Activated naive CD8-positive, alpha-beta T cell treated with anti-CD3 and anti-CD28 coated beads, Interleukin-2, amount 50 U/mL, for 16 hours (primary cell): ENCODE measurements around the gene PDGFA.

Experiments
- DNase-seq: peaks from one replicate; pipeline ENCODE4 v3.0.0-alpha.2; 2020; ENCODE audit warnings: low read depth, low spot score

The PDGFA gene

DNA sequence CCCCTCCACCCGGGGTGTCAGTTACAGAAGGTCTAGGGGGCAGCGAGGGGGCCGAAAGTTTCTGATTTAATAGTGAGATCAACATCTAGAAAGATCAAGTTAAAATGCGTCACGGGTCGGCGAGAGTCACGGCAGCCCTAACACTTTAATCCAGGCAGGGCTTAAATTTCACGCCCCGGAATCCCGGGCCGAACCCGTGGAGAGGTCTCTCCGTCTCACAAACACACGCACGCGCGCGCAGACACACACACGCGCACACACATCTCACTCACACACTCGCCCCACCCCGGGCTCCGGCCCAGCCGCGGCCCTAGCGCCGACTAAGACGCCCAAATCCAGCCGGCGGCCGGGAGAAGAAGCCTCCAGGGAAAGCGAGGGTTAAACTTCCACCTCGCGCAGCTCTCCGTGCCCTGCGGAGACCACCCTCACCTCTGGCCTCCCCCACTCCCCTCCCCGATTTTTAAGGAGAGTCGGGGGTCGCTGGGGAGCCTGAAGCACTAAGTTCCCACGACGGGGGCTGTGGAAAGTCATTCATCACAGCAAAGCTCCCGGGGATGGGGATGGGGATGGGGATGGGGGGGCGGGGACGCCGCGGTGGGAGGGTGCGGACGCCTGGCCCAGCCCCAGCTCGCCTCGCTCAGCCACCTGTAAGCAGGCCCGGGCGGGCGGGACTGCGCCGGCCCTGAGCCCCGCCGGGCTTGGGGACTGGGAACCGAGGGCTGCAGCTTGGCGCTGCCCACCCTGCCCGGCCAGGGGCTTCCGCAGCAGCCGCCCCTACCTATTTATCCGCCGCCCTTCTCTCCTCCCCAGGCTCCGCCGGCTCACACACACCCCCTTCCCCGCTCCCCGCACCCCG lies 1.6 kb downstream of the PDGFA start:
- DNase-seq = no peak

DNA sequence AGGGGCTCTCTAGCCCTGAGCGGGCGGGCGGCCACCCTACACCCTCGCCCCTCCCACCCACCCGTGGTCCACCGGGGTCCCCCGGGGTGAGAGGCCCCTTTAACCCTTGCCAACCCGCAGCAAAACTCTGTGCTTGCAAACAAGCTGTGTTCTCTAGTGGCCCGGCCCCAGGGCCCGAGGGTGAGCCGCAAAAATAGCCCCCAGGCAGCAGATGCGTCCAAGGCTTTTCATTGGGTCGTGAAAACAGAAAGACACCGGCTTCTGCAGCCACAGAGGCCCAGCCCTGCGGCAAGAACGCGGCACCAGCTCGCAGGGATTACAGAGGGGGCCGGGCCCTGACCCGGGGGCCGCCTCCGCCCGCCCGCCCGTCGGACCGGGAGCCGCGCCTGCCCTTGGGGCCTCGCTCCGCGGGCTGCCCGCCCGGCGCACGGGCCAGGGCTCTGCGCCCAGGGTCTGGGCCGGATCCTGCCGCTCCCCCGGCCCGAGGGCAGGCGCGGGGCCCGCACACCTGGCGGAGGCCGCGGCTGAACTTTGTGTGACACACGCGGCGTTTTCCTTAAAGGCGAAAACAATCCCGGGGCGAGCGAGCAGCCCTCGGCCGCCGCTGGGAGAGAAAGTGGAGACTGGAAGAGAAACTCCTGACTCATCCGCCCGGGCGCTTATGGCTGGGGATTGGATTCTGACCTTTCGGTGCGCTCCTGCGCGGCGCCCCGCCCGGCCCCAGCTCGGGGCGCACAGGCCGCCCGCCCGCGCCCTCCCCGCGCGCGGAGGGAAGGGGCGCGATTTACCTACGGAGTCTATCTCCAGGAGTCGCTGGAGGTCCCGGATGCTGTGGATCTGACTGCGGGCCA lies 2.8 kb downstream of the PDGFA start:
- no peak for DNase-seq

DNA sequence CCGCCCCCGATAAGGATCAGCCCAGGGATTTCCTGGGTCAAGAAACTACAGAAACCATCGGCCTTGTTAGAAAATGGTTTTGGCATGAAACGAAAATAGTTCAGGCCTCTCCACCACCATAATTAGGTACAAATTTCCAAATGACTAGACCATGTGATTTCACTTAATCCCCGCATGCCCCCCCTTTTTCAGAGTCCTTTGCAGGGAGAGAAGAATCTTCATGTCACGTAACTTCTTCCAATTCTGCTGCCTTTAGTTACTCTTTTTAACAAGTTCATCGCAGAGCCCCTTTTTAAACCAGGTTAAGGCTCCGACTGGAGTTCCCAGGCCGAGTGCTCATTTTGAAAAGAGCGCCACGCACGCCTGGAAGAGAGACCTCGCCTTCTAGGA lies 3.4 kb downstream of the PDGFA start:
- DNase-seq = no peak

DNA sequence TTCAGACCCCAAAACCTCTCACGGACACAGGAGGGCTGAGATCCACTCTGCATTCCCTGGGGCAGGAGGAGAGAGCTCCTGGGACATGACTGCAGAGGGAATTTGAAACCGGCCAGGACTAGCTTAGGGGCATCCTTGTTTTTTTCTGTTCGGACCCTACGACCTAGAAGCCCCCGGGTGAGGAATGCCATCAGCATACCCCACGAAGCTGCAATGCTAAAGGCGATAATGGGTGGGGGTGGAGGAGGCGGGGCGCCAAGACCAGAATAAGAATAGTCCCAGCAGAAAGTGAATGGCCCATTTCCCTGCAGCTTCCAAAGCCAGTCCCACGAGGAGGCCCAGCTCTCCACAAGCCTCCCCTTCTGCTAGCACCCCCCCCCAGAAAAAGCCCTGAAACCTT lies 4.0 kb downstream of the PDGFA start:
- DNase-seq = no peak

DNA sequence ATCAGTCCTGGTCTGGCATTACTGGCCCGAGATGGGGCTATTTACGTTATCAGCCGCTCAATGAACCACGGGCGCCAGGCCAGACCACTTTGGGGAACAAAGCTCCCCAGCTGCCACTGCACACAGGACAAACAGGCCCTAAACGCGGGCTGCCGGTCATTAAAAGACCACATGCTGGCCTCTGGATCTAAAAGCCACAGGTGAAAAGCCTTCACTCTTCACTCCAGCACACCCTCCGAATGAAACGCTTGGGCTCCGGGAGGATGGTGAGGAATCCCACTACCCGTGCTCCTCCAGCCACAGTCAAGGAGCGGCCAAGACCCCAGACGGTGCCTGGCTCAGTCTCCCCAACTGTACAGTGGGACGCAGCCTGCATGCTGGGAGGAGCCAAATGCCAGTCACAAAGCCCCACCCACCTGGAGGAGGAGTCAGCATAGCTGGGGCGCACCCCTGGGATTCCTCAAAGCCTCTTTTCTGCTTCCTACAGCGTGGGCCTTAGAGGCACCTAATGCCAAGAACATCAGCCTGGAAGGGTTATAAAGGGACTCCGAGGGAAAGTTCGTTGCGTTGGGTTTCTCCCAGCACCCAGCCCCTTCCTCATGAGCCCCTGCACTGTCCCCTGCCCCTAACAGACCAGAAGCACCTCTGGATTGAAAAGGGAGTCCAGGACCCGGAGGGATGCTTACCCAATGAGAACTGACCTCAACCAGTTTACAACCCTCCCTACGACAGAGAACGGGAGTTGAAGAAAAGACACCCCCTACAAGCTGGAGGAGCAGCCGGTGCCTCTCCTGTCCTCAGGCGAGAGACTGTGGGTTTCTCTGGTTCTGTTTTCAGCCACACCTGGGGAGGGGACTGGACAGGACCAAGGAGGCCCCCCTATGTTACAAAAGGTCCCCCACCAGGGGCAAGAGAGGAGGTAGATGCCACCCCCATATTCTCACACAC lies 4.7 kb downstream of the PDGFA start:
- DNase-seq = no peak

DNA sequence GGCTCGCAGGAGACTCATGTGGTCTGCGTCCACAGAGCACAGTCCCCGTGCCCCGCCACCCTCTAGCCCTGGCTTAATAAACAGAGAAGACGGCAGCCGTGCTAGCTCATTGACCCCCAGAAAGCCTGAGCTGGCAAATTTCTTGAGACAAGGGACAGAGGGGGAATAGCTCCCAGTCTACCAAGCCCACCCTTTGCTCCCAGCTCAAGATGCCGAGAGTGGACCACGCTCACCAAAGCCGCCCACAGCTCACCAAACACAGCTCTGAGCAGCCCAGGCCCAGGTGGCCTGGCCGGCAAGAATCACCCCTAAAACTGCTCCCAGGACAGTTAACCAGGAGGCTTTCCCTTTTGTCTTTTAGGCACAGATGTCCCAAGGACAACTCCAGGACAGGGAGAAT lies 5.4 kb downstream of the PDGFA start:
- no peak for DNase-seq

DNA sequence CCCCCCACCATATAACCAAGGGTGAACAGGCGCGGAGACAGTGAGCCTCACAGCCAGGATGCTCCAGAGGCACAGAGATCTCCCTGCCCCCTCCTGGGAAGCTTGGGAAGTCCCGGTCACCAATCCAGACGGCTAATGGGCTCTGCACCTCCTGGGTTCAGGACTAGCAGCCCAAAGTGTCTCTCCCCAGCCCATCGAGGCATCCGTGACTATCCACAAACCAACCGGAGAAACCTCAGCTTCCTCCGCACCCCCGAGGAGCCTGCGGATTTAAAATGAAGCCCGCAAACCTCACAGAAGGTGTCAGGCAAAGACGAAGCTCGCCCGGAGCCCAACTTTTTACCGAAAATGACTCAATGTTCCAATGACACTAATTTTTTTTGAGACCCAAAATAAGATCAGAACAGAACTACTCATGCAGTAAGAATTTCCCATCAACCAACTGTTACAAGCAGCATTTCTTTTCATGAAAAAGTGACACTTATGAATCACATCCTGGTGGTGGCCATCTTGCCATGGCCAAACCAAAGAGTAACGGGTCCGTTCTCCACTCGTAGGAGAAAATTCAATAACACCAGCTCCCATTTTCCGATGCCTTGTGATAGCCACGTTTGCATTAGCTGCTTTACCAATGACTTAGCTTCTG lies 6.0 kb downstream of the PDGFA start:
- DNase-seq = no peak

DNA sequence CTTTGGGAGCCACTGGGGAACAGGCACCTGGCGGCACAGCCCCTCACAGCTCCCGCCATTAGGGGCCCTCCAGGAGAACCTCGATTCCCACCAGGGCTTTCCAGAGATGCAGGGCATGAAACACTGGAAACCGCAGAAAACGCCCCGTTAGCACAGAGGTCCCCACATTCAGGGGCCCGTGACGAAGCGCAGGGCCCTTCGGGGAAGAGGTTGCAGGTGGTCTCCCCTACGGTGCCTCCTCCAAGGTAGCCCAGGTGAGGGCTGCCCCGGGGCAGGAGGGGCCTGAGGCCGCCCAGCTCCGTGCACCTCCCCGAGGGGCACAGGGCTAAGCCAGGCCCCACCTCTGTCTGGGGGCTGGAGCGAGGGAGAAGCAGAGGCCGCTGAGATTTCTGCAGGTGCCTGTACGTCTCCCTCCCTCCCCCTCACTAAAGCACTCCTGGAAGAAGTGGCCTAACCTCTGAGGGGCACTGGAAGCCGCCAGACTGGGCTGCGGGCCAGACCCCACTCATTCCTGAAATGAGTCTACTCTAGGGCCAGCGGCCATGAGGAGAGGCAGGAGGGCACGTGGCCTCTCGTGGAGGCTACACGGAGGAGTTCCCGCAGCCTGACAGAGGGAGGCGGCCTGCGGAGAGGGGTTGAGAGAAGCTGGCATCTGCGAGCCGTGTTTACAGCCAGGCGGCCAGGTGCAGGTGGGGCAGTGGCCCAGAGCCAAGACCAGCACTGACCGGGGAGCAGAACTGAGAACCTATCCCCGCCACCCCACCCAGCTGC lies 6.9 kb downstream of the PDGFA start:
- DNase-seq = no peak

DNA sequence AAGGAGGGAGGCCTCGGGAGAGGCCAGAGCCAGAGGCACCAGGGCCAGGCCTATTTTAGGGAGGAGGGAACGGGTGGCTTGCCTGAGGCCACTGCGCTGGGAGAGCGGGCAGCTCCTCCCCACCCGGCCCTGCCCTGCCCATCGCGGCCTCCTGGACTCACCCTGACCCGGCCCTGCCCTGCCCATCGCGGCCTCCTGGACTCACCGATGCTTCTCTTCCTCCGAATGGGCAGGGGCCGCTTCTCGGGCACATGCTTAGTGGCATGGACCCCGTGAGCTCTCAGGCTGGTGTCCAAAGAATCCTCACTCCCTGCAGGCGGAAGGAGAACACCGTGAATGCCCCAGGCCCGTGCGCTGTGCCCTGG lies 7.5 kb downstream of the PDGFA start:
- no peak for DNase-seq

DNA sequence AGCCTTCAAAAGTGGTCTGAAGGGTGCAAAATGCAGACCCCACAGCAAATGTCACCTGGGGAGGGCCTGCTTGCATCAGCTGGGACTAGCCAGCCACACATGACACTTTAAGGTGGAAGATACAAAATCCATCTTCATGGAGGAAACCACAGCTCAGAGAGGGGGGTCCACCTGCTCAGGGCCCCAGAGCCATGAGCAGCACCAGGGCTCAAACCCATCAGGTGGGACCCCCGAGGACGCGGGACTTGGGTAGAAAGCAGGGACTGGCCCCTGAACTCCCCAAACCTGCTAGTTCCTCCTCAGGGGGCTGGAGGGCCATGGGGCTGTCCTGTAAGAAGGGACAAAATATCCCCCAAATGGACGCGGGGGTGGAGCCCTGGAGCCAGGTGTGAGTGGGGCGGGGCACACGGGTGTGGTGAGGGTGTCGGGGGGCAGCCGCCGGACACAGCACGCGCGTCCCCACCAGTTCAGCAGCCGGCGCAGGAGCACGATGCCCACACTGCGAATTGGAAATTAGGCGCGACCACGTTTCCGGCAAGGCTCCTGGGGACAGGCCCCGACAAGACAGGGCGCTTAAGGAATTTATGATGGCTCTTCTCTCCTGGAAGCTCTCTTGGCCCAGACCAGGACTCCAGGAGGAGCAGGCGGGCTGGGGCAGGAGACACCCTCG lies 8.0 kb downstream of the PDGFA start:
- no peak for DNase-seq

DNA sequence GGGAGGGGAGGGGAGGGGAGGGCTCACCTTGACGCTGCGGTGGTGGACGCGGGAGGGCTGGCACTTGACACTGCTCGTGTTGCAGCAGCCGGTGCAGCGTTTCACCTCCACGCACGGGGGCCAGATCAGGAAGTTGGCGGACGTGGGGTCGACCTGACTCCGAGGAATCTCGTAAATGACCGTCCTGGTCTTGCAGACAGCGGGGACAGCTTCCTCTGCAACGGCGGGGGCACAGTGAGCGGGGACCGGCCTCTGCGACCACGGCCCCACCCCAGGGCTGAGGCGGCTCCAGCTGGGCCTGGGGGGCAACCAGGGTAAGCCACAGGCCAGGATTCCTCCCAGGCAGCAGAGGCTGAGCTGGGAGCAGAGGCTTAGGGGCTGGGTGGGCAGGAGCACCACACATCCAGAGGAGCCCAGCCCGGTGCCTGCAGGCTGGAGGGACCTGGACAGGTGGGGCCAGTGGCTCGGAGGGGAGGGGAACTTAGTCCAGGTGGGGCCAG lies 8.8 kb downstream of the PDGFA start:
- DNase-seq = no peak

DNA sequence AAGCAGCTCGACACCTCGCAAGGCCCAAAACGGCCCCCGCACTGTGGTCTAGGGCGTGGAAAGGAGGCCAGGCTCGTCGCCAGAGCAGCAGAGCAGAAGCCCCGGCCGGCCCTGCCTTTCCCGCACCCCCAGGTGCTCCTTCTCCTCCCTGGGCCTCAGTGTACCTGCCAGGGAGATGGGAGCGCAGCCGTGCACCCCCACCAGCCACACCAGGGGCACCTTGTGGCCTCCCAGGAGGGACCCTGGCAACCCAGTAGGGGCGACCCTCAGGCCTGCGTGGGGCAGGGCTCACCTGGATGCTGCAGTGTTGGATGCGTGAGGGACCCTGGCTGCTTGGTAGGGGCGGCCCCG lies 9.5 kb downstream of the PDGFA start:
- DNase-seq = no peak

DNA sequence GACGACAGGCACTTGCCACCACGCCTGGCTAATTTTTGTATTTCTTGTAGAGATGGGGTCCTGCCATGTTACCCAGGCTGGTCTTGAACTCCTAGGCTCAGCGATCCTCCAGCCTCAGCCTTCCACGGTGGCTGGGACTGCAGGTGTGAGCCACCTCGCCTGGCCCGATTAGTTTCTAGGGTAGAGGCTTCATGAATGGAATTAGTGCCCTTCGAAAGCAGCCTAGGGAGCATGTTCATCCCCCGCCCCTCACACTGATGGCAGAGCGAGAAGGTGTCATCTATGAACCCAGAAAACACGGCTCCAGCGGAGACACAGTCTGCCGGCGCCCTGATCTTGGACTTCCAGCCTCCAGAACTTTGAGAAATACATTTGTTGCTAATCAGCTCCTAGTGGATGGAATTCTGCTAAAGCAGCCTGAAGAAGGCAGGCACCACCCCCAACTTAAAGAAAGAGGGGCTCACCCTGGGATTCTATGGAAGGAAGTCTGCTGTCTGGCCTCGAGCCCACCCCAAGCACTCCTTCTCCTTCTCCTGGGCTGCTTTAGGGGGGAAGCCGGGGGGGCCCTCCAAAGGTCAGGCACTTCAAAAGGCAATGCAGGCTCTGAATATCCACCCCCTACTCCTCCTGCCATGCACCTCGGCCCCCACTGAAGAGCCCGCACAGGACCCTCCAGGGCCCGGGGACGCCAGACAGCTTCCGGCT lies 10.1 kb downstream of the PDGFA start:
- DNase-seq = no peak

DNA sequence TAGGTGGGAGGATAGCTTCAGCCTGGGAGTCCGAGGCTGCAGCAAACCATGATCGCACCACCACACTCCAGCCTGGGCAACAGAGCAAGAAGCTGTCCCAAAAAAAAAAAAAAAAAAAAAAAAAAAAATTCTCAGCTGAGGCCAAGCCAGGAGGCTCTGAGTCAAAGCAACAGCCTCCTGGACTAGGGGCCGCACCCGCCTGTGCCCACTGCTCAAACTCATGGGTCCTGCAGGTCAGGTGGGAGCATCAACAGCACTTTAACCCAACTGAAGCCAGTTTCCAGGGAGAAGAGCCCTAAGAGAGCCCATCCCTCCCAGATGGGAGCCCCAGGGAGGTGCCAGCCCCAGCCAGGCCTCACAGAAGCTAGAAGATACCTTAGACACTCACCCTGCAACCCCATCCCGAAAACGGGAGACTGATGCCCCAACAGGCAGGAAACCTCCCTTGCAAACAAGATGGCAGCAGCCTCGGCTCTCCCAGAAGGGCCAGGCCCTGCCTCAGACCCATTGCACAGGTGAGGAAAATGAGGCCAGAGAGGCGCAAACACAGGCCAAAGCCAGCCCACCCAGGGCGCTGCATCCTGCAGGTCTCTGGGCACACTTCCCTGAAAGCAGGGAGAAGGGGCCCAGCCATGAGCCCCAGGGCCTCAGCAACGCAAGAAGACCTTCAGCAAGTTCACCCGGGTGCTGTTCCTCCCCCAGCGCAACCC lies 11.0 kb downstream of the PDGFA start:
- DNase-seq = no peak

DNA sequence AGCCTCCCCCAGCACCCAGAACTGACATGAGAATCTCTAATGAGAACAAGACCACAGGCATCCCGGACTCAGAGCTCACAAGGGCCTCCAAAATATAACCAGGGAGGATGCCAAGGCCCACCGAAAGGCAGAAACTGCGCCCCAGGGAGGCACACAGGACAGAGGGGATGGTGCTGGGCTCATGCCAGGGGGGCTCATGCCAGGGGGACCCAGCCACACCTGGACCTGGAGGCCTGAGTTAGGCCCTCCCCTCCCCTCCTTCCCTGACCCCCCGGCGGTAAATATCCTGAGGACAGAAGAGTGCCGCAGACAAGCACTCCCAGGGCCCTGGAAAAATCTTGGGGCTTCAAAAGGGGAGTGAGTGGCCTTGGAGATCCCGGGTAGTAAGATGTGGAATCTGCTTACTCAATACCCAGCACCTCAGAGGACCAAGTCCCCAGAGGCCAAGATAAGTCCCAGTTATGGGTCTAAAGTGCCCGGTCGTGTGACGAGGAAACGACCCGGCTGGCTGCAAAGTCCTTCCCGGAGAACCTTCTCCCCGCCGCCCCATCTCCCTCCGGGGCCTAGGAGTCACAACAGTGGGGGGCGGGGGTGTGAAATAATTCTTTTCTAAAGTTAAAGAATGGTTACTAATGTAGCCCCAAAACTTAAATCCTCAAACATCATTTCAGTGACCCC lies 11.9 kb downstream of the PDGFA start:
- DNase-seq = no peak

DNA sequence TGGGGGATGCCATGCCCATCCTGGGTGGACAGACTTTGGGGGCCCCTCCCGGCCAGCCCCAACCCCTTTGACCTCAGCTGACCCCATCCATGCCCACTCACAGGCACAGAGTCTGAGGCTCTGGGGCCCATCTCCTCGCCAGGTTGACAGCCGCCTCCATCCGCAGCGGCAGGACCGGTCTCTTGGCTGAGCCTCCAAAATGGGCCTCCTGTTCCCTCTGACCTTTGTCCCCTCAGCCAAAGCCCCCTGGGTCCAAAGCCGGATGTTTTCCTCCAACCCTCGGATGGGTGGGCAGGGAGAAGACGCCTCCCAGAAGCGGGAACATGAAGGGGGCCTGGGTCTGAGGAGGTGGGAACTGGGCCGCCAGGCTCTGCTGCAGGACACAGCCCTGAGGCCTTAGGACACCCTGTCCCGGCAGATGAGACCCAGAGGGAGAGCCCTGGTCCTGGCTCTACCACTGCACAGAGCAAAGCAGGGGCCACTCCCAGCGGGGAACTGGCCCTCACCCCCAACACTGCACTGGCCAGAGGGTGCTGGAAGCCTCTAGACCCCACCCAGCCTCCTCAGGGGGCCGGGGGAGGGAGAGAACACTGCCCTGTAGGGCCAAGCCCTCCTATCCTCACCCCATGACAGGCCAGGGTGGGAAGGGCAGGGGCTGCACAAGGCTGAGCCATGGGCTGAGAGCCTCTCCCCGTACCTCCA lies 12.6 kb downstream of the PDGFA start:
- no peak for DNase-seq

DNA sequence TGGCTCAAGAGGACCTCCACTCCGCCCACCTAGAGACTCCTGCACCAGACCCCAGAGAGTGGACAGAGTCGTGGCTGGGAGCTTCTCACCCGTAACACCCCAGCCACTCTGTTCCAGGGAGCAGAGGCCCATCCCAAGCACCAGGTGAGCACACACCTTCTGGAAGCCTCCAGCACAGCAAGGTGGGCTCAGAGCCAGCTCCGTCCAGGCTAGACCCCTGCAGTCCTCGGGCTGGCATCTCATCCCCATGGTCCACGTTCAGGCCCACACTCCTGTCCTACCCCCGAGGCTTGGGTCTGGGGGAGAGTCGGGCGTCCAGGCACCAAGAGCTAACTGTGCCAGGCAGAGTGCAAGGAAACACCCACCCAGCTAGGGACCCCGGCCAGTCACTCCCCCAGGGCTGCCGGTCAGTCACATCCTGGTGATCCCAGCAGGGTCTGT lies 13.2 kb downstream of the PDGFA start:
- no peak for DNase-seq
